Measurements from ENCODE around the gene PLA2G6.

Gene PLA2G6

DNA sequence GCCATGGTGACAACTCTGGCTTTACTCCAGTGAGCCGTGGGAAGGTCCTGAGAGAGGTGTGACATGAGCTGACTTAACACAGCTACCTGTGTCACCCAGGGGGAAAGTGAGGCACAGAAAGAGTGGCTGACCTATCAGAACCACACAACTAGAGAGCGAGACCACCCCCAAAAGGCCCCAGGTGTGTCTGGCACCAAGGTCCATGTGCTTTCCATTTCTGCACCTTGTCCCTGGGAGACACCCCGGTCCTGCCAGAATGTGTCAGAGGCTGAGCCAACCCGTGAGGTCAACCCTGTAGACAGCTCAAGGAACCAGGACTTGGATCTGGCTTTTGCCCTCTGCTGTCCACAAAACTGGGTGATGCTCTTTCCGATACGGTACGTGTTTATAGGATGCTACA is 29.9 kb upstream of the PLA2G6 start:
- no peak for TF ChIP-seq ZNF426 (tag by site-specific recombination; IDR thresholded peaks at IDR 0.05)
- TF ChIP-seq ZNF677 (tag by site-specific recombination; IDR thresholded peaks at IDR 0.05): no peak
- TF ChIP-seq REPIN1 (tag by site-specific recombination; IDR thresholded peaks at IDR 0.05; ENCODE audit: low read depth): no peak
- TF ChIP-seq, protein P1, sequence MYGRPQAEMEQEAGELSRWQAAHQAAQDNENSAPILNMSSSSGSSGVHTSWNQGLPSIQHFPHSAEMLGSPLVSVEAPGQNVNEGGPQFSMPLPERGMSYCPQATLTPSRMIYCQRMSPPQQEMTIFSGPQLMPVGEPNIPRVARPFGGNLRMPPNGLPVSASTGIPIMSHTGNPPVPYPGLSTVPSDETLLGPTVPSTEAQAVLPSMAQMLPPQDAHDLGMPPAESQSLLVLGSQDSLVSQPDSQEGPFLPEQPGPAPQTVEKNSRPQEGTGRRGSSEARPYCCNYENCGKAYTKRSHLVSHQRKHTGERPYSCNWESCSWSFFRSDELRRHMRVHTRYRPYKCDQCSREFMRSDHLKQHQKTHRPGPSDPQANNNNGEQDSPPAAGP (tag by site-specific recombination; IDR thresholded peaks at IDR 0.05): 0 out of 2 replicates have a peak, but pooled peaks have one; percentile 23
- TF ChIP-seq HOXC10 (CRISPR knock-in tag; IDR thresholded peaks at IDR 0.05): no peak
- Histone ChIP-seq H3K4me1 (ENCODE audit: control insufficient read depth, insufficient read depth, low read length) (no peaks in the 10 kb centered on the region), H3K36me3 (ENCODE audit: control insufficient read depth in 2 of 2, insufficient read depth in 1 of 2, low read length in 2 of 2) (no peaks in the 10 kb centered on the region), H3K4me3 (ENCODE audit: low read depth, low read length) (no peak overlapping the region), H3K27ac (ENCODE audit: extremely low read depth, low read depth, low read length) (no peak overlapping the region), H3K9me3 (ENCODE audit: control insufficient read depth, insufficient read depth, low read depth, low read length) (no peaks in the 10 kb centered on the region)
- POLR2A ChIA-PET: no interaction called here
- CTCF ChIA-PET: interaction anchor here (0.5 to 1.0 kb wide), 3 partner anchors 10 to 47 kb away, joined by 3 to 5 read pairs (median 4); partner anchors contain the start of gene MAFF

DNA sequence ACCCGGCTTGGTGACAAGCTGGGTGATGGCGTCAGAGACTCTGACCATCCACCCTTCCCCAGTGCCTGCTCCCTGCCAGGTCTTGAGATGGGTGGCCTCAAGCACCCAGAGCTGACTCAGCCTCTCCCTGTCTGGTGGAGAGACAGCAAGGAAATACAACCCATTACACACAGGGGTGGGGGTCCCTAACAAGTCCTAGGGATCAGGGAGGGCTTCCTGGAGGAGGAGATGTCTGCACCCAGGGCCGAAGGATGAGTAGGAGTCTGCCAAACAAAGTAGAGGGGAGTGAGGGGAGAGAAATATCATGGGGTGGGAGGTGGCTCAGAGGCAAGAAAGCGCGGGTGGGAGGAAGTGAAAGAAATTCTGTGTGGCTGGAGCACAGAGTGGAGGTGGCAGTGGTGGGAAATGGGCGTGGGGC is 26.9 kb upstream of the PLA2G6 start:
- POLR2A ChIA-PET: interaction anchor here (1.3 kb wide), 1 partner anchor 27 kb away, joined by 6 read pairs; the partner anchor contains the start of gene PLA2G6
- H3K36me3 ChIP-seq (ENCODE audit: control insufficient read depth in 2 of 2, insufficient read depth in 1 of 2, low read length in 2 of 2): no peaks in the 10 kb centered on the region

GRCh38 chr22:38207898-38208432 is 26.3 kb upstream of the PLA2G6 start:
- ChIA-PET CTCF (interaction anchor here (0.5 kb wide), 1 partner anchor 474 kb away, joined by 4 read pairs; the partner anchor contains the start of gene TOMM22), POLR2A (interaction anchor here (1.3 kb wide), 1 partner anchor 26 kb away, joined by 6 read pairs; the partner anchor contains the start of gene PLA2G6)
- H3K36me3 ChIP-seq (ENCODE audit: control insufficient read depth in 2 of 2, insufficient read depth in 1 of 2, low read length in 2 of 2): no peaks in the 10 kb centered on the region
- H3K27ac ChIP-seq (ENCODE audit: extremely low read depth, low read depth, low read length): no peak overlapping the region
- H3K9me3 ChIP-seq (ENCODE audit: control insufficient read depth, insufficient read depth, low read depth, low read length): no peaks in the 10 kb centered on the region
- no peaks in the 10 kb centered on the region for H3K4me1 ChIP-seq (ENCODE audit: control insufficient read depth, insufficient read depth, low read length)
- H3K4me3 ChIP-seq (ENCODE audit: low read depth, low read length): no peak overlapping the region
- TF ChIP-seq ZNF623 (tag by site-specific recombination; IDR thresholded peaks at IDR 0.05) (no peak), BCL6B (tag by site-specific recombination; IDR thresholded peaks at IDR 0.05) (no peak), HOXD13 (CRISPR knock-in tag; IDR thresholded peaks at IDR 0.05; ENCODE audit: borderline replicate concordance) (no peak), MEIS1 (CRISPR knock-in tag; IDR thresholded peaks at IDR 0.05; ENCODE audit: borderline replicate concordance) (no peak), ZNF416 (tag by site-specific recombination; IDR thresholded peaks at IDR 0.05) (no peak), ZNF133 (tag by site-specific recombination; IDR thresholded peaks at IDR 0.05) (no peak), ZNF433 (tag by site-specific recombination; IDR thresholded peaks at IDR 0.05; ENCODE audit: low read depth) (no peak), ZNF501 (tag by site-specific recombination; IDR thresholded peaks at IDR 0.05) (no peak), ZNF394 (tag by site-specific recombination; IDR thresholded peaks at IDR 0.05; ENCODE audit: borderline replicate concordance) (no peak), ZNF404 (tag by site-specific recombination; IDR thresholded peaks at IDR 0.05) (no peak), ZNF843 (tag by site-specific recombination; IDR thresholded peaks at IDR 0.05) (no peak), ZNF518A (tag by site-specific recombination; conservative IDR thresholded peaks at IDR 0.05; ENCODE audit: low read depth) (no peak), ZNF701 (tag by site-specific recombination; IDR thresholded peaks at IDR 0.05) (no peak)

More for the DNA sequence above, 26.9 kb upstream of the PLA2G6 start:
- CTCF ChIA-PET: no interaction called here
- no peaks in the 10 kb centered on the region for H3K9me3 ChIP-seq (ENCODE audit: control insufficient read depth, insufficient read depth, low read depth, low read length)
- H3K4me1 ChIP-seq (ENCODE audit: control insufficient read depth, insufficient read depth, low read length): no peaks in the 10 kb centered on the region
- H3K4me3 ChIP-seq (ENCODE audit: low read depth, low read length): no peak overlapping the region
- H3K27ac ChIP-seq (ENCODE audit: extremely low read depth, low read depth, low read length): no peak overlapping the region
- TF ChIP-seq ZFP37 (tag by site-specific recombination; IDR thresholded peaks at IDR 0.05) (no peak), ZNF169 (tag by site-specific recombination; IDR thresholded peaks at IDR 0.05) (no peak), EGR2 (tag by site-specific recombination; IDR thresholded peaks at IDR 0.05; ENCODE audit: low read depth) (peak; percentile 91), ZNF548 (tag by site-specific recombination; IDR thresholded peaks at IDR 0.05) (peak; percentile 78; the same call in 1 of the 2 replicates), ZFHX2 (tag by site-specific recombination; conservative IDR thresholded peaks at IDR 0.05) (peak; percentile 86), GLI4 (tag by site-specific recombination; IDR thresholded peaks at IDR 0.05) (no peak), ZFP3 (tag by site-specific recombination; IDR thresholded peaks at IDR 0.05; ENCODE audit: low read depth) (peak; percentile 66; the same call in 1 of the 2 replicates)
